Stimulated activated CD4-positive, alpha-beta T cell treated with anti-CD3 and anti-CD28 coated beads, TNF-alpha, amount 100 ng/mL, for 1 hour (primary cell): ENCODE data around the gene SNAPC4.
"Not testable (repeated sequence)": the region's sequence is repeated elsewhere in the genome, so short reads cannot be mapped to it uniquely, and the experiment has no call there.

Experiments used
- DNase-seq, 3 donors: peaks; one replicate each; pipeline ENCODE4 v3.0.0-alpha.2; 2020; ENCODE audit warnings: low read depth in 3 of 3, low spot score in 1 of 3

SNAPC4 gene

GRCh38 chr9:136358016-136358415 is 42.0 kb downstream of the SNAPC4 start:
- no peak for DNase-seq

GRCh38 chr9:136357202-136357725 is 42.7 kb downstream of the SNAPC4 start:
- no peak for DNase-seq

GRCh38 chr9:136355616-136356557 is 44.1 kb downstream of the SNAPC4 start:
- DNase-seq: no peak

- DNase-seq: no peak
These were observed 45.3 kb downstream of the SNAPC4 start for GRCh38 chr9:136354592-136355085.

GRCh38 chr9:136353757-136354488 is 46.0 kb downstream of the SNAPC4 start:
- DNase-seq: no peak

GRCh38 chr9:136353088-136353487 is 46.9 kb downstream of the SNAPC4 start:
- DNase-seq: no peak

GRCh38 chr9:136352682-136353081 is 47.3 kb downstream of the SNAPC4 start:
- no peak for DNase-seq

GRCh38 chr9:136351868-136352267 is 48.1 kb downstream of the SNAPC4 start:
- not testable (repeated sequence) for DNase-seq

GRCh38 chr9:136351252-136351800 is 48.6 kb downstream of the SNAPC4 start:
- no peak for DNase-seq
